Lung (tissue), 12 donors: Measurements from ENCODE around the gene MIXL1. TPM values are rescaled to one million over a fixed set of nuclear protein-coding genes. Genes with fewer than 3 reads are reported as not detected.
A peak's percentile ranks its signal among the peaks of the same experiment; 100 is the strongest.

Source experiments
- ATAC-seq: fragments of 200-7000 bp; cut with Tn5 transposase; one replicate; pipeline ENCODE4 v1.9.1; 2020; ENCODE audit warnings: moderate number of reproducible peaks; ENCODE audit not compliant: insufficient read depth, low FRiP score
- DNase-seq, 3 donors: peaks; one replicate each; pipeline ENCODE4 v3.0.0-alpha.2; 2013 to 2017
- H3K27ac ChIP-seq, 2 donors: one replicate each; pipeline ENCODE4 v1.5.1; 2013; ENCODE audit warnings: mild to moderate bottlenecking in 2 of 2, moderate library complexity in 2 of 2, control low read depth in 1 of 2, inconsistent platforms in 1 of 2, low read depth in 1 of 2, low read length in 1 of 2
- H3K27me3 ChIP-seq, 3 donors: one replicate each; pipeline ENCODE4 v1.5.1; 2013; ENCODE audit warnings: low read length in 2 of 3; ENCODE audit not compliant: control insufficient read depth in 3 of 3, insufficient read depth in 3 of 3
- H3K36me3 ChIP-seq, 4 donors: one replicate each; pipeline ENCODE4 v1.5.1; 2013; ENCODE audit warnings: low read length in 4 of 4, mild to moderate bottlenecking in 1 of 4, moderate library complexity in 1 of 4; ENCODE audit not compliant: control insufficient read depth in 4 of 4, insufficient read depth in 4 of 4
- H3K4me1 ChIP-seq, 5 donors: one replicate each; pipeline ENCODE4 v1.5.1; 2013; ENCODE audit warnings: low read length in 5 of 5, mild to moderate bottlenecking in 2 of 5, moderate library complexity in 1 of 5; ENCODE audit not compliant: control insufficient read depth in 5 of 5, insufficient read depth in 5 of 5
- H3K4me3 ChIP-seq: one replicate; pipeline ENCODE4 v1.5.1; 2013; ENCODE audit warnings: mild to moderate bottlenecking, control low read depth, moderate library complexity
- H3K9ac ChIP-seq, 2 donors: one replicate each; pipeline ENCODE4 v1.5.1; 2013; ENCODE audit warnings: low read length in 2 of 2, control low read depth in 1 of 2; ENCODE audit not compliant: insufficient read depth in 1 of 2
- H3K9me3 ChIP-seq, 4 donors: one replicate each; pipeline ENCODE4 v1.5.1; 2013; ENCODE audit warnings: low read length in 3 of 4, mild to moderate bottlenecking in 1 of 4, moderate library complexity in 1 of 4; ENCODE audit not compliant: control insufficient read depth in 4 of 4, insufficient read depth in 3 of 4
- CTCF ChIP-seq: IDR thresholded peaks from 2 replicates; pipeline ENCODE4 v1.5.1; 2012; ENCODE audit warnings: mild to moderate bottlenecking; ENCODE audit errors: control extremely low read depth, extremely low read depth
- WGBS, 2 donors: extraction: QIAGEN DNeasy Blood & Tissue Kit; methylation state at CpG; one replicate each; pipeline ENCODE4 v1.1.7; 2013; 5-methylcytosine and 5-hydroxymethylcytosine counted together
- polyA plus RNA-seq, 2 donors: library from polyadenylated mRNA; stranded (reverse); fragments of 200-250 nt; gene quantifications; one replicate each; pipeline ENCODE4 v1.2.1, GENCODE V29; 2013
- total RNA-seq, 2 donors: library from RNA; depleted of rRNA in 1 of 2; stranded (reverse); fragments of >200 nt in 1 of 2; gene quantifications; one replicate each; pipeline ENCODE4 v1.2.1, GENCODE V29; 2014 to 2021
- donor health status: control.
- donor health status: control.
- donor health status: Bipolar disorder and iron deficiency.
- donor health status: healthy.
- donor health status: DM: yes; HTN: yes; CAD: no.

Gene MIXL1
- total and polyA plus RNA-seq, 4 donors: 0.03 to 0.49 TPM; not detected in 2

- Histone ChIP-seq H3K36me3 (peaks cover 0 to 4% (median 2%) of the 10 kb centered on the region in 4 donors), H3K27ac (no peak overlapping the region), H3K4me3 (no peak overlapping the region), H3K9ac (peak overlapping the region in 1 of 2 donors; percentile 46), H3K9me3 (no peaks in the 10 kb centered on the region), H3K27me3 (no peaks in the 10 kb centered on the region), H3K4me1 (peaks cover 5 to 14% (median 7%) of the 10 kb centered on the region in 5 donors)
- DNase-seq: no peak
- no peak for ATAC-seq
- TF ChIP-seq CTCF: no peak
- WGBS, 2 donors: 82 to 89% methylated on average over 7 of the region's 7 CpGs
These were observed 36.1 kb upstream of the MIXL1 start for GRCh38 chr1:226187380-226187779.

GRCh38 chr1:226195144-226195543, 28.3 kb upstream of the MIXL1 start:
- no peak overlapping the region for H3K9ac ChIP-seq
- ATAC-seq: no peak
- no peak overlapping the region for H3K4me3 ChIP-seq
- no peaks in the 10 kb centered on the region for H3K4me1 ChIP-seq
- H3K36me3 ChIP-seq: no peaks in the 10 kb centered on the region
- H3K9me3 ChIP-seq: no peaks in the 10 kb centered on the region
- 84 to 90% methylated on average over 1 of the region's 1 CpG for WGBS, 2 donors
- no peak overlapping the region for H3K27ac ChIP-seq
- H3K27me3 ChIP-seq: no peaks in the 10 kb centered on the region
- no peak for TF ChIP-seq CTCF
- no peak for DNase-seq

DNA sequence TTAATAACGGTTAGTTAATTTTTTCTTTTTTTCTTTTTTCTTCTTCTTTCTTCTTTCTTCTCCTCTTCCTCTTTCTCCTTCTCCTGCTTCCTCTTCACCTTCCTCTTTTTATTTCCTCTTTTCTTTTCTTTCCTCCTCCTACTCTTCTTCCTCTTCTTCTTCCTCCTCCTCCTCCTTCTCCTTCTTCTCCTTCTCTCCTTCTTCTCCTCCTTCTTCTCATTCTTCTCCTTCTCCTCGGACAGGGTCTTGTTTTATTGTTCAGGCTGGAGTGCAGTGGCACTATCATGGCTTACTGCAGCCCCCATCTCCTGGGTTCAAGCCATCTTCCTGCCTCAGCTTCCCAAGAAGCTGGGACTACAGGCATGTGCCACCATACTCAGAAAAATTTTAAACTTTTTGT, 23.5 kb upstream of the MIXL1 start:
- DNase-seq: no peak
- Histone ChIP-seq H3K27me3 (no peaks in the 10 kb centered on the region), H3K9me3 (no peaks in the 10 kb centered on the region), H3K4me1 (no peaks in the 10 kb centered on the region), H3K27ac (no peak overlapping the region), H3K9ac (no peak overlapping the region), H3K36me3 (no peaks in the 10 kb centered on the region), H3K4me3 (no peak overlapping the region)
- no peak for TF ChIP-seq CTCF
- ATAC-seq: no peak
- 56 to 74% methylated on average over 2 of the region's 2 CpGs for WGBS, 2 donors

- Histone ChIP-seq H3K4me3 (no peak overlapping the region), H3K9ac (no peak overlapping the region), H3K27me3 (no peaks in the 10 kb centered on the region), H3K4me1 (no peaks in the 10 kb centered on the region), H3K9me3 (no peaks in the 10 kb centered on the region), H3K36me3 (no peaks in the 10 kb centered on the region), H3K27ac (no peak overlapping the region)
- ATAC-seq (no peak), DNase-seq (no peak)
- WGBS, 2 donors: 57 to 70% methylated on average over 5 of the region's 5 CpGs
- TF ChIP-seq CTCF: no peak
These were observed 22.4 kb upstream of the MIXL1 start for GRCh38 chr1:226201029-226201593.
